ENCODE data around the gene TRAPPC6A. TPM values are rescaled to one million over a fixed set of nuclear protein-coding genes. Genes with fewer than 3 reads are reported as not detected.

TRAPPC6A gene
- total RNA-seq, 2 donors from 2014 or later, result 6.6 to 8.3 TPM

- DNase-seq (ENCODE audit: low spot score) (no peak), ATAC-seq (ENCODE audit: insufficient number of reproducible peaks, low FRiP score, low read depth) (no peak)
- H3K27me3 ChIP-seq (replicated peaks; ENCODE audit: insufficient read depth), result no peaks in the 10 kb centered on the region
- TF ChIP-seq CTCF (IDR thresholded peaks at IDR 0.05), result no peak
- no peak overlapping the region for H3K27ac ChIP-seq
- no peak overlapping the region for H3K4me3 ChIP-seq
- no peaks in the 10 kb centered on the region for H3K36me3 ChIP-seq
- no peaks in the 10 kb centered on the region for H3K9me3 ChIP-seq
- peaks cover 7 to 25% of the 10 kb centered on the region in 2 donors for H3K4me1 ChIP-seq (ENCODE audit: control insufficient read depth in 1 of 2, low read depth in 2 of 2)
Measured at GRCh38 chr19:45151320-45151719, 26.7 kb downstream of the TRAPPC6A start.

DNA sequence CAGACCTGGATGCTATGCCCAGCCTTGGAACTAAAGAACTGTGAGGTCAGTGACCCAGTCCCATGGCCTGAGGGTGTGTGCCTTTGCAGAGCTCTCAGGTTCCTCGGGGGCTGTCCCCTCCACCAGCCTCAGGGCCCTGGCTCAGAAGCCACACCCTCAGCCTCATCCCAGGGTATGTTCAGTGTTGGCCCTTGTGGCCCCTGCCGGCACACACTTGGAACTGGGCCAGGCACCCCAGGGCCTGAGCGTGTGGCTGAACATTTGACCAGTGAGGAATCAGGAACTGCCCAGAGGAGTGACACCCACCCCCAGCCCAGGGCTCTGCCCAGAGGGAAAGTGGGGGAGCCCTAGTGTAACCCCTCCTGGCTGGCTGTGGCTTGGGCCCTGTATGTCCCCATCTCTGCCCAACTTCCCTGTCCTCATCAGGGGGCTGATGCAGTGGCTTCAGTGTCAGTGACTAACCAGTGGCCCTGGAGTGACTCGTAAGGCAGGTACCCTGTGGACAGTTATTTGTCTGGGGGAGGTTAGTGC, 27.2 kb downstream of the TRAPPC6A start:
- no peak for DNase-seq (ENCODE audit: low spot score)

DNA sequence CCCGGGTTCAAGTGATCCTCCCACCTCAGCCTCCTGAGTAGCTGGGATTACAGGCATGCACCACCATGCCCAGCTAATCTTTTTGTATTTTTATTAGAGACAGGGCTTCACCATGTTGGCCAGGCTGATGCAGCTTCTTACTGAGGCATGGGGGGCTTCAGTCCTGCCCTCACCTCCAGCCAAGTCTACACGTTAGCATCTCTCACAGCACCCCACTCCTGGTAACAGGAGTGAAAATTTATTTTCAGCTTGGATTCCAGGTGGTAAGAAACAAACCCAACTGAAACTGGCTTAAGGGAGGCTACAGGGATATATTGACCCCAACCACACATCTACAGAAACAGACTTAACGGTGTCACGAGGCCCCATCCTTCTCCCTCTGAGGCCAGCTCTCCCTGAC, 27.9 kb downstream of the TRAPPC6A start:
- ATAC-seq (ENCODE audit: insufficient number of reproducible peaks, low FRiP score, low read depth), result no peak
- H3K27me3 ChIP-seq (replicated peaks; ENCODE audit: insufficient read depth), result no peaks in the 10 kb centered on the region
- TF ChIP-seq CTCF (IDR thresholded peaks at IDR 0.05), result no peak

More for the DNA sequence above, 27.2 kb downstream of the TRAPPC6A start:
- H3K9me3 ChIP-seq, result no peaks in the 10 kb centered on the region
- no peak overlapping the region for H3K4me3 ChIP-seq
- ATAC-seq (ENCODE audit: insufficient number of reproducible peaks, low FRiP score, low read depth), result no peak
- no peak overlapping the region for H3K27ac ChIP-seq
- H3K27me3 ChIP-seq (replicated peaks; ENCODE audit: insufficient read depth), result no peaks in the 10 kb centered on the region
- peaks cover 7 to 25% of the 10 kb centered on the region in 2 donors for H3K4me1 ChIP-seq (ENCODE audit: control insufficient read depth in 1 of 2, low read depth in 2 of 2)
- TF ChIP-seq CTCF (IDR thresholded peaks at IDR 0.05), result no peak
- no peaks in the 10 kb centered on the region for H3K36me3 ChIP-seq

DNA sequence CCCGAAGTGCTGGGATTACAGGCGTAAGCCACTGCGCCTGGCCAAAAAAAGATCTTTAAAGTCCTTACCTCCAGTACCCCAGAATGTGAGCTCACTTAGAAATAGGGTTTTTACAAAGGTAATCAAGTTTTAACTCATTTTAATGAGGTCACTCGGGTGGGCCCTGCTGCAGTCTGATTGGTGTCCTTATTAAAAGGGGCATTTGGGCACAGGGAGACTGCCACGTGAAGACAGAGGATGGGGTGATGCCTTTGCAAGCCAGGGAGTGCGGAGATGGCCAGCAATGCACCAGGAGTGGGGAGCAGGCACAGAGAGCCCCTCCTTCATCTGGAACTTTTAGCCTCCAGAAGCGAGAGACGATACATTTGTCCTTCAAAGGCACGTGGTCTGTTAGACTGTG, 28.9 kb downstream of the TRAPPC6A start:
- Histone ChIP-seq H3K9me3 (no peaks in the 10 kb centered on the region), H3K27ac (no peak overlapping the region), H3K36me3 (peaks cover 5% of the 10 kb centered on the region), H3K27me3 (replicated peaks; ENCODE audit: insufficient read depth) (no peaks in the 10 kb centered on the region), H3K4me3 (no peak overlapping the region), H3K4me1 (ENCODE audit: control insufficient read depth in 1 of 2, low read depth in 2 of 2) (peaks cover 7 to 25% of the 10 kb centered on the region in 2 donors)
- TF ChIP-seq CTCF (IDR thresholded peaks at IDR 0.05), result no peak
- DNase-seq (ENCODE audit: low spot score) (no peak), ATAC-seq (ENCODE audit: insufficient number of reproducible peaks, low FRiP score, low read depth) (no peak)

More for the DNA sequence above, 27.9 kb downstream of the TRAPPC6A start:
- H3K9me3 ChIP-seq, result no peaks in the 10 kb centered on the region
- no peak overlapping the region for H3K27ac ChIP-seq
- H3K36me3 ChIP-seq, result peaks cover under 1% of the 10 kb centered on the region
- no peak for DNase-seq (ENCODE audit: low spot score)
- no peak overlapping the region for H3K4me3 ChIP-seq
- H3K4me1 ChIP-seq (ENCODE audit: control insufficient read depth in 1 of 2, low read depth in 2 of 2), result peaks cover 7 to 25% of the 10 kb centered on the region in 2 donors

GRCh38 chr19:45147835-45148676, 30.0 kb downstream of the TRAPPC6A start:
- ATAC-seq (ENCODE audit: insufficient number of reproducible peaks, low FRiP score, low read depth) (no peak), DNase-seq (ENCODE audit: low spot score) (no peak)
- no peak overlapping the region for H3K27ac ChIP-seq
- H3K4me1 ChIP-seq (ENCODE audit: control insufficient read depth in 1 of 2, low read depth in 2 of 2), result peaks cover 0 to 16% of the 10 kb centered on the region in 2 donors
- peaks cover 10% of the 10 kb centered on the region for H3K36me3 ChIP-seq
- no peaks in the 10 kb centered on the region for H3K9me3 ChIP-seq
- TF ChIP-seq CTCF (IDR thresholded peaks at IDR 0.05), result no peak
- H3K4me3 ChIP-seq, result no peak overlapping the region
- H3K27me3 ChIP-seq (replicated peaks; ENCODE audit: insufficient read depth), result no peaks in the 10 kb centered on the region

All from thoracic aorta (tissue), 2 donors.